GM04503 (cell line): Measurements from ENCODE around the gene CHTF8.
"Not testable (repeated sequence)": the region's sequence is repeated elsewhere in the genome, so short reads cannot be mapped to it uniquely, and the experiment has no call there.

Source experiments
- DNase-seq: peaks from one replicate; pipeline ENCODE4 v3.0.0-alpha.2; 2012; ENCODE audit warnings: low read depth

CHTF8 gene

DNA sequence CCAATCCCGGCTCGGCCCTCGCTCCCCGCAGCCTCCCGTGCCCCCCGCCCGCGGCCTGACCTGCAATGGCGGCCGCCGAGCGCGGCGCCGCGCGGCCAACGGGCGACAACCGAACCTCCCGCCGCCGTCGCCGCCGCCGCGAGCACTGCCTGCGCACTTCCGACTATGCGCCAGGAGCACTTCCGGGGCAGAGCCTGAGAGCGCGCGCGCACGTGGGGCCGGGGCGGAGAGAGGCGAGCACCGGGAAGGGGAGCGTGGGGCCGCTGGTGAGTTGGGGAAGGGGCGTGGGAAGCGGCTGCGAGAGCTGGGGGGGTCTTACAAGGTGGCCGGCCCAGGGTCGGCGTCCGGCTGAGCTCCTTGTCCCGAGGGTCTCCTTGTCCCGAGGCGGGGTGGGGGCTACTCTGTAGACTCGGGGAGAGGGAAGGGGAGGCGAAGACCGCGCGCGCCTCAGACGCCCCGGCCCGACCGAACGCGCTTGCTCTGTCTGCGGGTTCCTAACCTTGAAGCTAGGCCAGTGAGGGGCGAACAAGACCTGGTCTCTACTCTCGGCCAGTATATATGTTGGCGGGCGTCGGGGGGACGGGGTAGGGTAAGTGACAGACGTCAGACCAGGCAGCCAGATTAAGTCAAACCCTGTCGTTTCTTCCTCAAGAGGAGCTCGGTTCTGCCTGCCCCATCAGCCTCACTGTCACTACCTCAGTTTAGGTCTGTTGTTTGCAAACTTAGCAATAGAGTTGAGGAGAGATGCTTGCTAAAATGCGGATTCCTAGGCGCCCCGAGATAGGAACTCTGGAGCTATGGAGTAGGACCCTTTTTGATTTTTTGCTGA is at the start of gene CHTF8, which contains the start of gene UTP4:
TSS of gene CHTF8 (minus strand) at position 165 of the 829 bp plus-strand sequence. CDS start 11,130 bp downstream, outside the sequence.
TSS of gene UTP4 (plus strand) at position 226 of the 829 bp plus-strand sequence. CDS start 811 bp downstream, outside the sequence.
- no peak for DNase-seq

GRCh38 chr16:69180011-69180338 is 47.6 kb upstream of the CHTF8 start:
- no peak for DNase-seq

- DNase-seq: peak; percentile 85
Observed at GRCh38 chr16:69179328-69180010, 47.1 kb upstream of the CHTF8 start.

DNA sequence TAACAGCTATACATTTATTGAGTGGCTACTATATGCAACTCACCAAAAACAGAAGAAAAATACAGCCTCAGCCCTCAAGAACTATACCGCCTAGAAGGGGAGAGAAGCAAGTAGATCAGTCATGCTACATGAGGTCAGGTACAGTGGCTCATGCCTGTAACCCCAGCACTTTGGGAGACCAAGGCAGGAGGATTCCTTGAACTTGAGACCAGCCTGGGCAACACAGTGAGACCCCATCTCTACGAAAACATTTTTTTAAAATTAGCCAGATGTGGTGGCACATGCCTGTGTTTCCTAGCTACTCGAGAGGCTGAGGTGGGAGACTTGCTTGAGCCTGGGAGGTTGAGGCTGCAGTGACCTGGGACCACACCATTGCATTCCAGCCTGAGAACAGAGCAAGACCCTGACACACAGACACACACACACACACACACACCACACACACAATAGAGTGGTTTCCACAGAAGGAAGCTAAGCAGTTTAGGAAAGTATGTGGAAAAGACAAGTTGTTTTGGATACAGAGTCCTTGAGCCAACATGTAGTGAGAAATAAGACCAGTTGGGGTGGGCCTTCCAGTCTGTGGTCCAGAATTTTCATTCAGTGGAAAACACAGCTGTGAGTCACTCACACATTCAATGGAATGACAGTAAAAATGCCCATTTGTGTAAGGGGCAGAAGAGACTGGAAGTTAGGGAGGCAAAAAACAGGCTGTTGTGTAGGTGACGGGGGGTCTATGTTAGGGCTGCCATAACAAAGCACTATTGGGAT is 43.8 kb upstream of the CHTF8 start:
- DNase-seq: peak; percentile 86

DNA sequence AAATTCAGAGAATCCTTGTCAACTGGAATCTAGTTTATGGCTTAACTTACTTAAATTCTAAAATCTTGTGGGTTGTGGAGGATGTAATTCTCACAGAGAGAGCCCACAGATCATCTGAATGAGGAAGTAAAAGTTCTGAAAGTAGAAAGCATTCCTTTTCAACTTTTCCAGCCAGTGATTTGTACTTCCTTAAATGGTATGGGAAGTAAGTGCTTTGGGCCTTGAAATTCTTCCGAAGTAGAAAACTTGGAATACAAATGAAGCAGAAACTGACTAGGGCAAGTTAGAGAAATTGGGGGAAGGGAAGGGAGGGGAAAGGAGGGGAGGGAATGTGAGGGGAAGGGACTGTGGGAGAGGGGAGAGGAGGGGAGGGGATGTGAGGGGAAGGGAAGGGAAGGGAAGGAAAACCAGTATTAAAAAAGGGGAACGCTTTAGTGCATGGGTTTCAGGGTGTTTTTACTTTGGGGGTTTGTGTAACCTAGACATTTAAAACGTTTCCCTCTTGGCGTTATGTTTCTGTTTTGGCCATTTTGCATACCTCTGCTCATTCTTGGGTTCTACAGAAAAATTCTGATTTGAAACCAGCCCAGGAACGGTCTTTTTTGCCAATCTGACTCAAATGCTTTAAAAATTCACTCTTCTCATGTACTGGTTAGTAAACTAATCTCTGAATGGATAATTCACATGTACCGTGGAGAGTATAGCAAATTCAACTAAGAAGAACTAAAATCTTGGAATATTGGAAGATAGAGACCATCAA is 39.1 kb upstream of the CHTF8 start:
- peak; percentile 64 for DNase-seq

- no peak for DNase-seq
Observed at GRCh38 chr16:69169607-69170352, 37.4 kb upstream of the CHTF8 start.

- no peak for DNase-seq
Observed at GRCh38 chr16:69169051-69169450, 36.7 kb upstream of the CHTF8 start.

DNA sequence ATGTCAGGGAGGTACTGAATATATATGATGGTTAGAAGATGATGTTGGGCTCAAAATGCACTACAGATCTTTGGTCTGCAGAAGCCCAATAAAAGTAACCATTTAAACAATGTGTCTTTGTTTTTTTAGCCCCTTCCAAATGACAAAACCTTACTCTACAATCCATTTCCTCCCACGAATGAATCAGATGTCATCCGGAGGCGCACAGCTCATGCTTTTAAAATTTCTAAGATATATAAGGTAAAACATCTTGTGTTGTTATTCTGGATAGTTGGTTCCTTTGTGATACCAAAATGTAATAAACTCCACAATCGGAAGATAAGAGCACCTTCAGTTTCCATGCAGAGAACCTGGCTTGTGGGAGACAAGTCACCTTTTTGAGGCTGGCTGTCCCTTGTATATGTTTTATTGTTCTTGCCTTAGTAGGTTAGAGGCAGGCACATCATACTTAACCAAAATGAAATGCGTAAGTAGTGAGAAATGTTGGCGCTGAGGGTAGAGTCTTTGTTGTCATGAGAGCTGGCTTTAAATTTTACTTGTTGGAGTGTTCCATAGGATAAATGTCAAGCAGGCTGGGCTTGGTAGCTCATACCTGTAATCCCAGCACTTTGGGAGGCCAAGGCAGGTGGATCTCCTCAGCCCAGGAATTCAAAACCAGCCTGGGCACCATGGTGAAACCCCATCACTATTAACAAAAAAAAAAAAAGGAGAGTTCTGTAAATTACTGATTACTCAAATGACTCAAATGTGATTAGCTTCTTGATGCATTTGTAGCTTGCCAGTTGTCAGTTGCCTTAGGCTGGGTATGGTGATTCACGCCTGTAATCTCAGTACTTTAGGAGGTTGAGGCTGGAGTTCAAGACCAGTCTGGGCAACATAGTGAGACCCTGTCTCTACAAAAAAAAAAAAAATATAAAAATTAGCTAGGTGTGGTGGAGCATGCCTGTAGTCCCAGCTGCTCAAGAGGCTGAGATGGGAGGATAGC is 34.9 kb upstream of the CHTF8 start:
- DNase-seq: no peak

DNA sequence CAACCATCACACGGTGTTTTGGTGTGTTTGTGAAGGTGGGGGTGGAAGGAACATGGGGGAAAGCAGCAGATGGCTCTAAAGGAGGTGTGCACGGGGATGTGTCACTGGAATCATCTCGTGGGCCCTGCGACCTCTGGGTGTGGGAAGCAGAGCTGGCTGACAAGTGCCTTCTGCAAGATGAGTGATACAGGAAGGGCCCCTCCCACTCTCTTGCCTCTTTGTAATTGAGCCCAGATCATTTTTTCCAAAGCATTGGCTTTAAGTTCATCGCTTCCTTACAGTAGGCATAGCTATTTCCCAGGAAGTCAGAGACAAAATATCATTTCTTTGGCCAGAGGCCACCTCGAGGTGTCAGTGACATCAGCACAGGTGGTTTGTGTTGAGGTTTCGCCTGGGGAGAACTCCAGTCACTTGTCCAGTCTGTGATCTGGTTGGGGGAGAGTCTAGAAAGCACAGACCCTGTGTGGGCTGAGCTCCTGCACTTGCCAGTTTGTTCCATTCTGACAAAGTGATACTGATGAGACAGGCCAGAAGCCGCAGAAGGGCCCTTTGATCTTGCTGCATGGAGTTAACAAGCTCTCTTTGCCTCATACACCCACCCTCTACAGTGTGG is 33.9 kb upstream of the CHTF8 start:
- no peak for DNase-seq

DNA sequence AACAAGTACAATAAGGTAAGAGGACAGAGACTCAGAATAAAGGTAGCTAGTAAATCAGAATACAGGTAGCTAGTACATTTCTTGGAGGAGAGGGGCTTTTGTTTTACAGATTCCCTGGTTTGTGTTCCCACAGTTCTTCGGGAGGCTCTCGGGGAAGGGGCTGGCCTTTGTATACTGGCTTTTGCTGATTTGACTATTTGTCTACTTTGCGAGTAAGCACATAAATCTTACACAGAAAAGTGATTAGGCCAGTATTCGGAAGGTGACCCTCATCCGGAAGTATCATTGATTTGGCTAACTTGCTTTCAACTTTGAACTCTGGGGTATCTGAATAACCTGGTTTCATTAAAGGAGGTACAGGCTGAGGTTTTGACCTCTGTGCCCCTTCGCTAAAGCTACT is 33.2 kb upstream of the CHTF8 start:
- DNase-seq: no peak

GRCh38 chr16:69160192-69160591 is 27.8 kb upstream of the CHTF8 start:
- no peak for DNase-seq

DNA sequence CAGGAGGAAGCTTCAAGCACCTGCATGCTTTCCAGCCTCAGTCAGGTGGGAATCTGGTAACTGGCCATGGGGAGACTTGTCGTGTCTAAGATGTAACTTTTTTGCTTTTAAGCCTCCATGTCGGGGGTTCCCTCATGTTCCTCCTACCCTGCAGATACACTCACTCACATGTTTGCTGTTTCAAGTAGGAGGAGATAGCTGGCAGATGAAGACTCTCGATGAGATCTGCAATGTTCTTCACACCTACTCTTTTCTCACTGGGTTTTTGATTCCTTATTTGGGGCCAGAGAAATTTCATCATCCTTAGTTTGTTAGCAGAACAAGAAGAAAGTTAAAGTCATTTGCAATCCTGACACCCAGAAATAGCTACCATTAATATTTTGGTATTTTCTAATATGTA is 24.8 kb upstream of the CHTF8 start:
- no peak for DNase-seq

- DNase-seq: peak; percentile 31
Observed at GRCh38 chr16:69150146-69150865, 17.9 kb upstream of the CHTF8 start.

DNA sequence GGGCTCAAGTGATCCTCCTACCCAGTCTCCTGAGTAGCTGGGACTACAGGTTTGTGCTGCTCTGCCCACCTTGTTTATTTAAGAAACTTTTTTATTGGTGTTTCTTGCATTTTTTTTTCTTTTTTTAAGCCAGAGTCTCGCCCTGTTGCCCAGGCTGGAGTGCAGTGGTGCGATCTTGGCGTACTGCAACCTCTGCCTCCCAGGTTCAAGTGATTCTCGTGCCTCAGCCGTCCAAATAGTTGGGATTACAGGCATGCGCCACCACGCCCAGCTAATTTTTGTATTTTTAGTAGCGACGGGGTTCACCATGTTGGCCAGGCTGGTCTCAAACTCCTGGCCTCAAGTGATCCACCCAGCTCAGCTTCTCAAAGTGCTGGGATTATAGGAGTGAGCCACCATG is 17.2 kb upstream of the CHTF8 start:
- DNase-seq: not testable (repeated sequence)

- DNase-seq: no peak
Observed at GRCh38 chr16:69145658-69146057, 13.3 kb upstream of the CHTF8 start.

DNA sequence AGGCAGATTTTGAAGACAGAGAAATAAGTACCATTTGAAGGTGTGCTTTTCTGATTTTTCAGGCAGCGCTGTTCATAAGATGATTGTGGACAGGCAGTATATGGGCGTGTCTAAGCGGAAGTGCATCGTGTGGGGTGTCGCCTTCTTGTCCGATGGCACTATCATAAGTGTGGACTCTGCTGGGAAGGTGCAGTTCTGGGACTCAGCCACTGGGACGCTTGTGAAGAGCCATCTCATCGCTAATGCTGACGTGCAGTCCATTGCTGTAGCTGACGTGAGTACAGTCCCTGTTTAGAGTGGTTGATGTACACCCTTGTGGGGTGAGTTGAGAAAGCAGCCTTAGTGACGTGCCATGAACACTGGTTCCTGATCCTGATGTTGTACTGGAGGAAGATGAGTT is 10.7 kb upstream of the CHTF8 start:
- DNase-seq: no peak

DNA sequence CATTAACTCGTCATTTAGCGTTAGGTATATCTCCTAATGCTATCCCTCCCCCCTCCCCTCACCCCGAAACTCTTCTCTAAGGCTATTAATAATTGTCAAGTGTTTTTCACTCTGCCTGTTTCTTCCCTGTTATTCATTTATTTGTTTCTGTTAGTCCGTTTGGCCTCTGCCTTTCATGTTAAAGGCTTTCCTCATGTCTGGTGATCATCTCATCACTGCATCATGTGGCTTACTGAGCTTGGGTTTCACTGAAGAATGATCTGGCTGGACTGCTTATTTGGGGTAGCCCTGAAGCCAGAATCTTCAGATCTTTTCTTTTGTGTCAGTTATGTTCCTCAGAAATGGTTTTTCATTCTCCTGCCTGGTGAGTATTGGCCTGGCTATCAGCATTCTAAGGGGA is 9.5 kb upstream of the CHTF8 start:
- DNase-seq: no peak

GRCh38 chr16:69141014-69141413 is 8.6 kb upstream of the CHTF8 start:
- no peak for DNase-seq

GRCh38 chr16:69139464-69139863 is 7.1 kb upstream of the CHTF8 start:
- not testable (repeated sequence) for DNase-seq
